ENCODE measurements around the gene PTX4. TPM values are rescaled to one million over a fixed set of nuclear protein-coding genes. Genes with fewer than 3 reads are reported as not detected.

Gene PTX4
- total RNA-seq, 1 donor from 2014 or later = not detected

DNA sequence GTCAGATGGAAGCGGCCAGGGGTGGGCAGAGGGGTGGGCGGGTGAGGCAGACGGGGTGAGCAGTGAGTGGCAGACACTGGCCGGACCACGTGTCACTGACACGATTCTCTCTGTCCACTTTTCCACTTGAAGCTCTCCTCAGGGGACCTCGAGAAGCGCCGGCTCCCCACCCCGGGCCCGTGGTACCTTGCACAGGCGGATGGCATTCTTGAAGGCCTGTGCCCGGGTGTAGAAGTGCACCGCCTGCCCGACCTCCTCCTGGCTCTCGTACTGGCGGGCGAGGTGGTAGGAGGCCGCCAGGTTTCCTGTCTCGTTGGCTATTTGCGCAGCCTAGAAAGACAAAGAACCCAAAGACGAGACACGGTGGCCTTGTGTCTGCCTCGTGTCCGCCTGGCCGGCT is 35.6 kb upstream of the PTX4 start:
- no peak for DNase-seq

DNA sequence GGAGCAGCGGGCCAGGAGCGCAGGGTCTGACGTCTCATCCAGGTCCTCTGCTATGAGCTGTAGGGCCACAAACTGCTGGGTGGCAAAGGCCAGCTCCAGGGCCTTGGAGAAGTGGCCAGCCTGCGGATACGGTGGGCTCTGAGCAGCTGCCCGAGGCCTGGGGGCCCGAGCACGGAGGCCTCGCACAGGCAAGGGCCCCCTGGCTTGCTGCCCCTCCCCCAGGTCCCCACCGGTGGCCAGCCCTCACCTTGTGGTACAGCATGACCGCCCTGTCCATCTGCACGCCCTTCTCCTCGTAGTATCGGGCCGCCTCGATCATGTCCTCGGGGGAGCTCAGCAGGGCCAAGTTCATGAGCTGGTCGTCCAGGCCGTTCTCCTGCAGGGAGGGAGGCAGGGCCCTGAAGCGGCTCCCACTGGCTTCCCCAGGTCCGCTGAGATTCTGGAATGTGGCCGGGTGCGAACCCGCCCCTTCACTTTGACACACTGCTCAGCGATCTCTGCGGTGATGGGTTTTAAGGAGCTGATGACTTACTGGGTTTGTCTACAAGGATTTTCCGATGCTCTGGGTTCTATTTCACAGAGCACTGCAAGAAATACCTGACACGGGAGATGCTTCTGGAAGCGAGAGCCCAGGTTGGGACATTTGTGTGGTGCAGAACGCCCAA is 35.0 kb upstream of the PTX4 start:
- DNase-seq = no peak

DNA sequence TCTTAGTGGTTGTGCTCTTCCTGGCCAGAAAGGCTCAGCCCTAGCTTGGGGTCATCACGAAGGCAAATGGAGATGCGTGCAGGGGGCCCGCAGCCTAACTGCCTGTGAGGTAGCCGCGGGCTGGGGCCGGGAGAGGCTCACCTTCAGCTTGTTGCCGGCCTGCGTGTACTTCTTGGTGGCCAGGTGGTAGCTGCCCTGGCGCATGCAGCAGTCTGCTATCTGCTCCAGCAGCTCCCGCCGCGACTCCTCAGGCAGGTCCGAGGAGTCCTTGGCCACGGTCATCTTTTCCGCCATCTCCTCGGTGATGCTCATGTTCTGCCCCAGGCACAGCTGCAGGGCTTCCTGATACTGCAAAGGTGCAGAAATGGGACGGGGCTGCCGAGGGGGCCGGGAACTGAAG is 31.7 kb upstream of the PTX4 start:
- no peak for DNase-seq

DNA sequence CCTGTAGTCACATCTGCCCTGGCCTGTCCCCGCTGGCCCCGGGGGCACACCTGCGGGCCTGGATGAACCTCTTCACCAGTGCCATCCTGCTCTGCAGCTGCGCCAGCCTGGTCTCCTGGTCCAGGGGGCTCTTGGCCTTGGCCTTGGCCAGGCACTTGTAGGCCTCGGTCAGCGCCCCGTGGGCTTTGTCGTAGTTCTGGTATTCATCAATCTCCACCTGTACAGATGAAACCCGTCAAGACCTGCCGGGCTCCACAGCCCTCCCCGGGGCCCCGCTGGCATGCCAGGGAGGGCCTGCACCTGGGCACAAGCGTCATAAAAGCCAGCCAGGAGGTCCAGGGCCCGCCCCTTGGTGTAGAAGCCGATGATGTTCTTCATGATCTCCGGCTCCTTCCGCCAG is 31.1 kb upstream of the PTX4 start:
- no peak for DNase-seq

DNA sequence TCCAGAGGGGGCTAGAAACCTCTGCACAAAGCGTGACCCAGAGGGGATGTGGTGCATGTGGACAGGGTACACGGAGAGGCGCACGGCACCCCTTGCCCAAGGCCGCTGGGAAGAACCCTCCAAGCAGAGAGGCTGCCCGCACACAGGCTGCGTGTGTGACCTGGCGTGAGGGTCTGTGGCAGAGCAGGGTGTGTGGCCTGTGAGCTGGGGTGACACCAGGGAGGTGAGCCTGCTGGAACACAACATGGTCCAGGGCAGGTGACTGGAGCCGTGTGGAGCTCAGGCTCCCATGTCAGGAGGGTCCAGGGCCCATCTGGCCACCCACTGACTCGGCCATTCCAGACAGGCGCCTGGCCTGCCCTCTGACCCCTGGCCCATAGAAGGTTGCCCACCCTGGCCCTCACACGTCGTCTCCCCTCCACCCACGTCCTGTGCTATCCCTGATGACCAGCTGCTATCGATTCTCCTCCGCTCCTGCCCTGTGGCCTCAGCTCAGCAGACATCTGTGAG is 29.9 kb upstream of the PTX4 start:
- DNase-seq = no peak

DNA sequence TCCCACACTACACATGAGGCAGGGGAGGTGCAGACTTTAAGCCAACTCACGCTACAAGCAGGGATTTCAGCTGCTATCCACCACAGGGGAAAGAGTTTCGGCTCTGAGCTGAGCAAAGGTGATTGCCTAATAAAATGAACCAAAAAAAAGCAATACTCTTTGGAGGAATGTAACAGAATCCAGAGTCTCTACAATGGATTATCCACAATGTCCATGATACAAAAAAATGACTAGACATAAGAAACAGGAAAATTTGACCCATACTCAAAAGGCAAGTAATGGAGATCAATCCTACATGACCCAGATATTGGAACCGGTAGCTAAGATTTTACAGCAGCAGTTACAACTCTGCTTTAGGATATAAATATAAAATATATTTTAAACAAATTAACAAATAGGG is 25.8 kb upstream of the PTX4 start:
- no peak for DNase-seq

DNA sequence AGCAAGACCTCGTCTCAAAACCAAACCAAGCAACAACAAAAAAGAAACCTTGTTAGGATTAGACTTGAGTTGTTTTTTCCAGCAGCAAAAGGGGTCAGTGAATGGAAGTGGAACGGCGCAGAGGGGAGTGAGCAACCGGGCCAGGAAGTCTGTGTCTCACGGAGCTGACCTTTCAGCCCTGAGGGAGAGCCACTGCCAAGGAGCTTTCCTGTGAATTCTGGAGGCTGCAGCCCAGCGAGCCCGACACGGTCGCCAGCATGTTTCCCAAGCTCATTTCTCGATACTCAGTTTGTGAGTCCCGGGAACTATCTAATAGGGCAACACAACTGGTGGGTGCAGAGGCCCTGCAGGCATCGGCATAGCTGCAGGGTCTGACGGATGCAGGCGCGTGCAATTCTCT is 24.0 kb upstream of the PTX4 start:
- DNase-seq = no peak

DNA sequence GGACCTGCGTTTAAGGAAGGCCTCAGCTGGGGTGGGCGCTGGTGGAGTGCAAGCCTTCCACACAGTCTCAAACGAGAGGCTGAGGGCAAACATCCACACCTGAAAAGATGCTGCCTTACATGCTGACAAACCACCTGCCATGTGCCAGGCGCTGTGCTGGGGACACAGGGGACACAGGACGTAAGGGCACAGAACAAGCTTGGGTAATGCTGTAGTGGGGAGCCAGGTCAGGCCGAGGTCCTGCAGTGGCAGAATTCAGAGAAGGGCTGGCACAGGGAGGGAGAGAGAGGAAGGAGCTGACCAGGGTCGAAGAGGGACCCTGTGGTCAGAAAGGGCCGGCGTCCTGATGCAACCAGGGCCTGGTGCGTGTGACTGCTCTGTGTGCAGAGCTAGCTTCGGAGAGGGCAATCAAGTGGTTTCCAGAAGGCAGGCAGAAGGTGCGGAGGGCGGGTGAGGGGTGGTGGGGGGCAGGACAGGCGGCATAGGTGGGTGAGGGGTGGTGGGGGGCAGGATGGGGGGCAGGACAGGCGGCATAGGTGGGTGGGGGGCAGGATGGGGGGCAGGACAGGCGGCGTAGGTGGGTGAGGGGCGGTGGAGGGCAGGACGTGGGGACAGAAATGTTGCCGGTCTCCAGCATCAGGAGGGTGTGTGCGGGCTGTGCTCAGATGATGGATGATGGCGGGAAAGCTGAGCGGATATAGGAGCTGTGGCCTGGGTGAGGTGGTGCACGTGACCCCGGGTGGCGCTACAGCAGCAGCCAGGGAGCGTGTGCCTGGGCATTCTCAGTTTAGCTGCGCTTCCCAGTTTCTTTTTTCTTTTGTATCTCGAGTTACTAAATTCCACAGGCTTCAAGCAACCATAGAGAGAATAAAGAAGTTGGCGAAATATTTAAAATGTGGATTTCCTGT is 23.2 kb upstream of the PTX4 start:
- no peak for DNase-seq

DNA sequence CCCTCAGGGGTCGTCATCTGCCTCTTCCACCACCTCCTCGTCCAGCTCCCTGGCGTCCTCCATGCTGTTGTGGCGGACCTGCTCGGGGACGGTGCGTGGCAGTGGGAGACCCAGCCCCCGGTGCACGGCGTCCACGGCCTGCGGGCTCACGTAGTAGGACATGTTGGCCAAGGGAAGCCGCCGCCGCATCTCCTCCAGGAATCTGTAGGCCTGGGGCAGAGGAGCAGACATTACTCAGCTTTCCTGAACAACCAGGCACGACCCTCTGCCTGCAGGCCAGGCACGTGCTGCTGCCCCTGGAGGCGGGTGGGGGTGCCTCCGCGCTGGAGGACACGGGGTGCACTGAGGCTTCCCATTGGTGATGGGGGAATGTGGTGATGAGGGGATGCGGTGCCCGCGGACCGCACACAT is 22.2 kb upstream of the PTX4 start:
- DNase-seq = no peak

DNA sequence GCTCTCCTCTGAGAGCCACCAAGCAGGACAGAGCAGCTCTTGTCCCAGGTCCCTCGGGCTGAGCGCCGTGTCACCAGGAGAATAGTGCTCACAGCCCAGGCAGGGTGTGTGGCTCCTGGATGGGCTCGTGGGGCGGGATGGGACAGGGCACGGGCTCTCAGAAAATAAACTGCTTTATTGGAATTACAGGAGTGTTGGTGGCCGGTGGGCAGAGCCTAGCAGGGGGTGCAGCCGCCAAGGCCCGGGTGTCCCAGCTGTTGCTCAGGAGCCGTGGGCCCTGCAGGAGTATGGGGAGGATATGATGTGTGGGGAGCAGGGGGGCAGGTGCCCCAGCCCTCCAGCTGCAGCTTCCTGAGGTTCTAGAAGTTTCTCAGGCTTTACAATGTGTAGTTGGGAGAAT is 21.5 kb upstream of the PTX4 start:
- DNase-seq = no peak

DNA sequence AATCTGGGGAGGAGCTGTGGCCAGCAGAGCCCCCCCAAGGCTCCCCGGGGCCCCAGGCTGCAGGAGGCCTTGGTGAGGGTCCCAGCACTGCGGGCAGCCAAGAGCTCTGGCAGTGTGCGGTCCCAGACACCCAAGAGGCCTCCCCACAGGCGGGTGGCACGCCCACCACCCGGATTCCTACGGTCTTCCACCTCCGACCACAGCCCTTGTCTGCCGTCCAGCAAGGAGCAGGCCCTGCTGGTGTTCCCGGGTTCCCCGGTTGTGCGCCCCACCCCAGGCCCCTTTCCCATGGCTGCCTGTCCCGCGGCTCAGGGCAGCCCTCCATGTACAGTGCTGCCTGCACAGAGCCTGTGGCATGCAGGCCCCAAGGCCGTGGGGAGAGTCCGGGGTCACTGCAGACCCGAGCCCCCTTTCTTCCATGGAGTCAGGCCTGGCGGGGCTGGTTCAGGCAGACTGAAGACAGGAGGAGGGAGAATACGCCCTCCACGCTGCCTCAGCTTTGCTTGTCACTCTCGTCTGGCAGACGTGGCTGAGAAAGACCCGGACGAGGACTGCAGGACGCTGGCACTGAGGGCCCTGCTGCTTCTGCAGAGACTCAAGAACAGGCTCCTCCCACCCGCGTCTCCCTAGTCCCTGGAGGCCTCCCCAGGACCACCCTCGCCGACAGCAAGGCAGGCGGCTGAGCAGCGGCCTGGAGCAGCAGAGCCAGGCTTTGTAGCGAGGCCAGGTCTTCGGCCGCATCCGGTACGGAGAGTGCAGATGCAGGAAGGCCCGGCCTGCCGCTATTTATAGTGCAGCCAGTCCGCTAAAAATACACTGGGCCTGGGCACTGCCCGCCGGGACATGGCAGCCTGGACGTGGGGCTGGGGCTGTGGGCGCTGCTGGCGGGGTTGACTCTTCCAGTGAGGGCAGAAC is 20.8 kb upstream of the PTX4 start:
- DNase-seq = no peak

DNA sequence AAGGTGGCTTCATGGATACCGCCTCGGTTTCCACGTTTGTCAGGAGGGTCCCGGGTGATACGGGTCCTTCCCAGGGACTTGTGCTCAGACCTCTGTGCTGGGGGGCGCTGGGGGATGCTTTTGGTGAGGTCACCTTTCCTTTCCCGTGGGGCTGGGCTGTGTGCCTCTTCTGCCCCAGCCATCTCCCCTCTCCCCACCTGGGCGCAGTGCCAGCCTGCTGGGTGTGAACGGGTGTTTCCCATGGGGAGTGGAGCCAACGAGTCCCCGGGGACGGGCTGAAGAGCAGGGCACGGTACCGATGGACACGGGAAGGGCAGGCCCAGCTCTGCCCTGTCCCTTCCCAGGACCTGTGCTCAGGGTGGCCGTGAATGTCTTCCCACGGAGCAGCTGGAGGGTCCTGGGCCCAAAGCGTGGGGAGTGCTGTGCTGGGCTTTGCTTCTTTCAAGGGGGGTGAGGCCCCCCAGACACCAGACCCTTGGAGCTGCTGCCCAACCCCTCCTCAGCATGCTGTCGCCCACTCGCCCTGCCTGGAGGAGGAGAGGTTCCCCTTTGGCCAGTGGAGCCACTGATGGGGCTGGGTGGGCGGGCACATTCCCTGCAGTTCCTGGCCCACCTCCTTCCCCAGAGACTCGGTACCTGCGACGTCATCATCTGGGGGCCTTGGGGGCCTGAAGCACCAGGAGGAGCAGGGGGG is 19.9 kb upstream of the PTX4 start:
- DNase-seq = no peak

DNA sequence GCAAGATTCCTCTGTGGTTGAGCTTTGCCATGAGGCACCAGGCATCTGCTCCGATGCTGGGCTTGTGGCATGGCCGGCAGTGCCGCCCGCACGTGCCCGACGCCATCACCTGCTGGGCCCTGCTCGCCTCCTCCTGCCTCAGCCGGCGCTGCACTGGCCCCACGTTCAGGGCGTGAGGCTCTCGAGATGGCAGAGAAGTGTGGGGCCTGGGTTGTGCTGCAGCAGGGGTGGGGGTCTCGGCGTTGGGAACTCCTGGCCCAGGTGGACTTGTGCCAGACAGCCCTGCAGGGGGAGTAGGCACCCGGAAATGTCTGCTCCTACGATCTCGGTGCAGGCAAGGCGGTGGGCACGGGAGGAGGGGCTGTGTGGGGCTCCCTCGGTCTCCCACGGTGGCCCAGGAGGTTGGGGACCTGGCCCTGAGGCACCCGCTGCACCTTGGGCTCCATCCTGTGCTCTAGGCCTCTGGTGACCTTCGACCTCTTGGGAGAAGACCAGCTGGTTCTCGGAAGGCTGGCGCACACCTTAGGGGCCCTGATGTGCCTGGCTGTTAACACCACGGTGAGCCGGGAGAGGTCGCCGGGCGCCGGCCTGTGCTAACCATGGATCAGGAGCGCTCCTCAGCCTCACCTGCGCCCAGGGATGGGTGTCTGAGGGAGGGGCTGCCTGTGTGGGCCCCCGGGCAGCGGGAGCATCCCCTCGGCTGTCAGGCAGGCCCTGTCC is 17.9 kb upstream of the PTX4 start:
- no peak for DNase-seq

DNA sequence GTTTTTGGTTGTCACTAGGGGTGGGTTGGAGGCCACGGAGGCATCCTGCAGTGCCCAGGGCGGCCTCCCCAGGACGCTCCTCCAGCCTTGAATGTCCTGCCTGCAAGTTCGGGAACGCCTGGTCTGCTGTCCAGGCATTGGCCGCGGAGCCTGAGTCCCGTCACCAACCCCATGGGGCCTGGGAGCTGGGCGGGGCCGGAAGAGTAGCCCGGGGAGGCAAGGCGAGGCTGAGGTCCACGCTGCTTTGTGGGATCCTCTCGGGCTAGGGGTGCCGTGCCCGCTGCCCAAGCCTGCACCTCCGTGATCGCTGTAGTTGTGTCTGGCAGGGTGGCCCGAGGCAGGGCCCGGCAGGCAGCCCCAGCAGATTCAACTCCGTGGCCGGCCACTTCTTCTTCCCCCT is 17.2 kb upstream of the PTX4 start:
- DNase-seq = no peak

DNA sequence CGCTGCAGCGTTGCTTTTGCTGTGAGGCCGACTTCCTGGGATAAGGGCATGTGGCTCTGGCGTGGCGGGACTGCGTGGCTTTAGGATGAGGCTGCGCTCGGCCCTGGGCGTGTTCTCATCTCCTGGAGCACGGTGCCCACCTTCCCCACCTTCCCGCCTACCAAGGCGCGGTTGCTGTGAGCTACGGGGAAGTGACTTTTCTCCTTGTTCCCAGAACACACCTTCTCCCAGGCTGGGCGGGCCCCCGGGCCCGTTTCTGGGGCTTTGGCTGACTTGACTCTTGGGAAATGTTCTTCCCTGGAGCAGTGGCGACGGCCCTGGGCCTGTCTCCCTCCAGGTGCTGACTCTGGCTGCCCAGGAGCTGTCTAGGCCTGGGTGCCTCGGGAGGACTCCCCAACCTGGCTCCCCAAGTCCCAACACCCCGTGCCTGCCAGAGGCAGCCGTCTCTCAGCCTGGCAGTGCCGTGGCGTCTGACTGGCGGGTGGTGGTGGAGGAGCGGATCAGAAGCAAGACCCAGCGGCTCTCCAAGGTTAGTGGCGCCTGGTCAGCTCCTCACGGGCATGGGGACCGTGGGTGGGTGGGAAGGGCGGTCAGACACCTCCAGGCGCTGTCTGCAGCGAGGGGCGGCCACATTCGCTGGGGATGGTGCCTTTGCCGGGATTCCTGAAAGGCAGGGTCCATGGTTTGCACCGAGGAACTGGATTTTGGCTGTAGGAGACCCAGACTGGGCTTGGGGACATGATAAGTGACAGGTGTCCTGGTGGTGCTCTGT is 16.5 kb upstream of the PTX4 start:
- DNase-seq = no peak

DNA sequence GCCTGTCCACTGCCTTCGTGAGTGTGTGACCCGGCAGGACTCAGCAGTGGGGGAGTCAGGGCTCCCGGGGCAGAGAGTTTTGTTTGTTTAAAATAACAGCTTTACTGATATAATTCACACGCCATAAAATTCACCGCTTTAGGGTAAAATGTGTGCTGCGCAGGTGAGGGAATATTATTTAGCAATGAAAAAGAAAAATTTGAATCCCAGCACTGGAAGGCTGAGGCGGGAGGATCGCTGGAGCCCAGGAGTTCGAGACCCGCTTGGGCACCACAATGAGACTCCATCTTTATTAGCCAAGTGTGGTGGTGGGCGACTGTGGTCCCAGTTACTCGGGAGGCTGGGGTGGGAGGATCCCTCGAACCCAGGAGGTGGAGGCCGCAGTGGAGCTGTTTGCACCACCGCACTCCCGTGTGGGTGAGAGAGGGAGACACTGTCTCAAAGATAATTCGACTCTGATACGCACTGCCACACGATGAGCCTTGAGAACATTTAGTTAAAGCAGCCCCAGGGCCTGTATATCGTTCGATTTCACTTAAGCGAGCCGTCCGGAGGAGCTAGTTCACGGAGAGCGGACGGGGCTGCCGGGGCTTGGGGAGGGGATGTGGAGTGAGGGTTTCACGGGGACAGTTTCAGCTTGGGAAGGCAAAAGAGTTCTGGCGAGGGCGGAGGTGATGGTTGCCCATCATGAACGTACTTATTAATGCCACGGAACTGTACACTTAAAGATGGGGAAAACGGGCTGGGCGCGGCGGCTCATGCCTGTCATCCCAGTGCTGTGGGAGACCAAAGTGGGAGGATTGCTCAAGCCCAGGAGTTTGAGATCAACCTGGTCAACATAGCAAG is 14.6 kb upstream of the PTX4 start:
- no peak for DNase-seq

DNA sequence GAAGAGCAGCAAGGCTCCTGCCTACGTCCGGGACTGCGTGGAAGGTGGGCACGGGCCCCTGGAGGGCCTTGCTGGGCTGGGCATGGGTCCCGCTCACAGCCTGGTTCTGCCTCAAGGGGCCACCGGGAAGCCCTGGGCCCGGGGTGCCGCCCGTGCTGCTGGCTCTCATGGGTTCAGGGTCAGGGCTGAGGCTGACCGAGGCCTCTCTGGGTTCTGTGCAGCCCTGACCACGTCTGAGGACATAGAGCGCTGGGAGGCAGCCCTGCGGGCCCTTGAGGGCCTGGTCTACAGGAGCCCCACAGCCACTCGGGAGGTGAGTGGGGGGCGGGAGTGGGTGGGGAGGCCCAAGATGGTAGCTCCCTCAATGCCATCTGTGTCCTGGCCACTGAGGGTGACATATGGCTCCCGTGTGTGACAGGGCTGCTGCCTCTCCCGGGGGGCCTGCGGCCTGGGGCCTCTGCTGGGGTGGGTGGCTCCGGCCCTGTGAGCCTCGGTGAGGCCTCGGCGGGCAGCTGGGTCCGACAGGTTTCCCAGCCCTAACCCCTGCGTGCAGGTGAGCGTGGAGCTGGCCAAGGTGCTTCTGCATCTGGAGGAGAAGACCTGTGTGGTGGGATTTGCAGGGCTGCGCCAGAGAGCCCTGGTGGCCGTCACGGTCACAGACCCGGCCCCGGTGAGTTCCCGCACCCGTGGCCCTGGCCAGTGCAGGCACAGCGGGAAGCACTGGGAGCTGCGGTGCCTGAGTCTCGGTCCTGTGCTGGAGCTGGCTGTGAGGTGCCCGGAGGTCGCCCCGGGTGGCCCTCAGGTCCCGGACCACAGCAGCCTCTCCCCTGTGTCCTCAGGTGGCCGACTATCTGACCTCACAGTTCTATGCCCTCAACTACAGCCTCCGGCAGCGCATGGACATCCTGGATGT is 13.6 kb upstream of the PTX4 start:
- DNase-seq = no peak

DNA sequence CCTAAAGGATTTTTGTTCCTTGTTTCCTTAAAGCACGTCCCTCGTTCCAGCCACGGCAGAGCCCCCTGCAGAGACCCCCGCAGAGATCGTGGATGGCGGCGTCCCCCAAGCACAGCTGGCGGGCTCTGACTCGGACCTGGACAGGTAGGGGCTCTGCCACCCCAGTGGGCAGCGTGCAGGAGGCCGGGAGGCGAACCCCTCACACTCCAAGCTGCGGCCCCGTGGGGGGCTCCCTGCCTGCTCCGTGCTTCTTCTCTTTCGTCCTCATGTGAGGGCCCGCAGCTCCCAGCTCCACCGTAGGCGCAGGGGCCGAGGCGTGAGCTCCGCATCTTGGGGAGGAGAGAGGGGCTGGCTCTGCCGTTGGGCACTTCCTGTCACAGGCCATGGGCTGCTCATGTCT is 12.9 kb upstream of the PTX4 start:
- no peak for DNase-seq
